Stomach (tissue), 9 donors: ENCODE data around the gene CRTAC1. TPM values are rescaled to one million over a fixed set of nuclear protein-coding genes. Genes with fewer than 3 reads are reported as not detected.

Experiments
- DNase-seq, 2 donors: peaks; one replicate each; pipeline versions ENCODE4 v3.0.0 to v3.0.0-alpha.2; 2013 to 2019
- H3K27ac ChIP-seq, 5 donors: fragments of 200-600 bp in 4 of 5; sonication (generic) in 4 of 5; one replicate each; pipeline ENCODE4 v1.5.1; 2013 to 2019; ENCODE audit warnings: mild to moderate bottlenecking in 1 of 5, moderate library complexity in 1 of 5
- H3K27me3 ChIP-seq, 3 donors: fragments of 200-600 bp; sonication (generic); one replicate each; pipeline ENCODE4 v1.5.1; 2017 to 2019; ENCODE audit warnings: mixed run types in 1 of 3
- H3K36me3 ChIP-seq, 4 donors: fragments of 200-600 bp; sonication (generic); 1 replicate in 3 of 4; 2 replicates in 1 of 4; pipeline ENCODE4 v1.5.1; 2016 to 2019
- H3K4me1 ChIP-seq, 4 donors: fragments of 200-600 bp; sonication (generic); one replicate each; pipeline ENCODE4 v1.5.1; 2016 to 2019
- H3K4me3 ChIP-seq, 4 donors: fragments of 200-600 bp; sonication (generic) in 3 of 4; one replicate each; pipeline ENCODE4 v1.5.1; 2016 to 2019; ENCODE audit warnings: mild to moderate bottlenecking in 1 of 4
- H3K9me3 ChIP-seq, 4 donors: fragments of 200-600 bp; sonication (generic); one replicate each; pipeline ENCODE4 v1.5.1; 2016 to 2019
- CTCF ChIP-seq, 7 experiments: fragments of 450-650 bp in 4 of 7; fragments of 200-600 bp in 3 of 7; sonication (generic) in 3 of 7; IDR thresholded peaks; one replicate each; pipeline ENCODE4 v1.5.1; 2016 to 2019; ENCODE audit warnings: antibody characterized with exemption in 7 of 7, control low read depth in 2 of 7, mild to moderate bottlenecking in 1 of 7
- EP300 ChIP-seq: sonication (generic); formaldehyde crosslinking; IDR thresholded peaks from one replicate; pipeline ENCODE4 v1.6.1; 2017; ENCODE audit warnings: antibody characterized with exemption
- POLR2A ChIP-seq, 4 donors: fragments of 450-650 bp; IDR thresholded peaks; one replicate each; pipeline ENCODE4 v1.6.1; 2016; ENCODE audit warnings: antibody characterized with exemption in 4 of 4, control low read depth in 2 of 4, mild to moderate bottlenecking in 1 of 4, moderate library complexity in 1 of 4
- POLR2AphosphoS5 ChIP-seq, 3 donors: sonication (generic); formaldehyde crosslinking; IDR thresholded peaks; one replicate each; pipeline ENCODE4 v1.6.1; 2016; ENCODE audit warnings: antibody characterized with exemption in 3 of 3
- WGBS, 5 donors: extraction: QIAGEN DNeasy Blood & Tissue Kit in 3 of 5; methylation state at CpG; one replicate each; pipeline versions ENCODE4 v1.1.5 to v1.1.7; 2013 to 2018; 5-methylcytosine and 5-hydroxymethylcytosine counted together
- intact Hi-C: fragments of 100-400 bp; cut with DNase I; formaldehyde crosslinking; loops from one replicate; pipeline ENCODE4 v1.15.1; 2023; ENCODE audit warnings: low total_unique reads
- polyA plus RNA-seq, 3 donors: library from polyadenylated mRNA; stranded (reverse); fragments of 200-250 nt; gene quantifications; one replicate each; pipeline ENCODE4 v1.2.3, GENCODE V29; 2013
- total RNA-seq, 5 donors: library from RNA; depleted of rRNA; stranded (reverse); fragments of >200 nt; gene quantifications; one replicate each; pipeline versions ENCODE4 v1.1.0 to v1.2.3, GENCODE V29; 2014 to 2016
- donor health status: healthy with polysubstance abuse.
- donor health status: Bipolar disorder and iron deficiency.
- donor health status: healthy.

CRTAC1 gene
- total and polyA plus RNA-seq, 8 donors: 0.06 to 21.4 (median 0.77) TPM; not detected in 2

GRCh38 chr10:98020784-98021183, 9.6 kb downstream of the CRTAC1 start:
- DNase-seq: no peak
- Histone ChIP-seq H3K9me3 (no peaks in the 10 kb centered on the region), H3K36me3 (no peaks in the 10 kb centered on the region), H3K4me3 (no peak overlapping the region), H3K27ac (no peak overlapping the region), H3K27me3 (peaks cover 0 to 85% (median 30%) of the 10 kb centered on the region in 3 donors), H3K4me1 (no peaks in the 10 kb centered on the region)
- no peak for TF ChIP-seq POLR2AphosphoS5 (IDR thresholded peaks at IDR 0.05)
- intact Hi-C loops: no loop called here
- WGBS, 5 donors: 83 to 90% (median 87%) methylated on average over 1 of the region's 1 CpG

GRCh38 chr10:98020254-98020653, 10.2 kb downstream of the CRTAC1 start:
- DNase-seq: no peak
- Histone ChIP-seq H3K4me1 (no peaks in the 10 kb centered on the region), H3K9me3 (no peaks in the 10 kb centered on the region), H3K27ac (no peak overlapping the region), H3K36me3 (no peaks in the 10 kb centered on the region), H3K4me3 (no peak overlapping the region), H3K27me3 (peaks cover 0 to 84% (median 33%) of the 10 kb centered on the region in 3 donors)
- intact Hi-C loops: no loop called here
- no peak for TF ChIP-seq POLR2A (IDR thresholded peaks at IDR 0.05)
- TF ChIP-seq CTCF (IDR thresholded peaks at IDR 0.05): no peak
- TF ChIP-seq EP300: no peak
- TF ChIP-seq POLR2AphosphoS5 (IDR thresholded peaks at IDR 0.05): no peak
- 77 to 89% (median 87%) methylated on average over 3 of the region's 3 CpGs for WGBS, 5 donors

- intact Hi-C loops: no loop called here
- TF ChIP-seq POLR2A (IDR thresholded peaks at IDR 0.05) (no peak), CTCF (IDR thresholded peaks at IDR 0.05) (no peak), POLR2AphosphoS5 (IDR thresholded peaks at IDR 0.05) (no peak), EP300 (no peak)
- Histone ChIP-seq H3K36me3 (no peaks in the 10 kb centered on the region), H3K4me1 (no peaks in the 10 kb centered on the region), H3K4me3 (no peak overlapping the region), H3K27ac (no peak overlapping the region), H3K9me3 (no peaks in the 10 kb centered on the region), H3K27me3 (peaks cover 0 to 79% (median 31%) of the 10 kb centered on the region in 3 donors)
- 48 to 60% (median 51%) methylated on average over 4 of the region's 4 CpGs for WGBS, 5 donors
- DNase-seq: no peak
Observed at GRCh38 chr10:98019784-98020183, 10.6 kb downstream of the CRTAC1 start.

GRCh38 chr10:98016772-98017475, 13.5 kb downstream of the CRTAC1 start:
- DNase-seq: no peak
- H3K4me3 ChIP-seq: no peak overlapping the region
- intact Hi-C loops: no loop called here
- WGBS, 5 donors: 82 to 89% (median 86%) methylated on average over 10 of the region's 10 CpGs
- no peaks in the 10 kb centered on the region for H3K9me3 ChIP-seq
- no peaks in the 10 kb centered on the region for H3K4me1 ChIP-seq
- H3K27ac ChIP-seq: no peak overlapping the region
- peaks cover 0 to 69% (median 35%) of the 10 kb centered on the region in 3 donors for H3K27me3 ChIP-seq
- H3K36me3 ChIP-seq: no peaks in the 10 kb centered on the region
- TF ChIP-seq POLR2AphosphoS5 (IDR thresholded peaks at IDR 0.05): no peak
- no peak for TF ChIP-seq CTCF (IDR thresholded peaks at IDR 0.05)
- no peak for TF ChIP-seq EP300
- TF ChIP-seq POLR2A (IDR thresholded peaks at IDR 0.05): no peak

- 79 to 96% (median 91%) methylated on average over 3 of the region's 3 CpGs for WGBS, 5 donors
- TF ChIP-seq POLR2AphosphoS5 (IDR thresholded peaks at IDR 0.05) (no peak), CTCF (IDR thresholded peaks at IDR 0.05) (no peak), POLR2A (IDR thresholded peaks at IDR 0.05) (no peak), EP300 (no peak)
- Histone ChIP-seq H3K36me3 (no peaks in the 10 kb centered on the region), H3K27ac (no peak overlapping the region), H3K4me1 (no peaks in the 10 kb centered on the region), H3K4me3 (no peak overlapping the region), H3K27me3 (peaks cover 0 to 59% (median 29%) of the 10 kb centered on the region in 3 donors), H3K9me3 (no peaks in the 10 kb centered on the region)
- no peak for DNase-seq
- intact Hi-C loops: no loop called here
Observed at GRCh38 chr10:98013776-98014175, 16.6 kb downstream of the CRTAC1 start.
